CD4-positive, alpha-beta memory T cell (primary cell): ENCODE data around the gene SPHK2. TPM values are rescaled to one million over a fixed set of nuclear protein-coding genes. Genes with fewer than 3 reads are reported as not detected.

ENCODE experiments used
- CTCF ChIA-PET: fragments of 350-600 bp; sonication (Branson Sonifier 250); formaldehyde crosslinking; loops from one replicate; lab custom pipeline; 2021; ENCODE audit warnings: inconsistent platforms; ENCODE audit not compliant: partially characterized antibody; lab: Charles Lee
- POLR2A ChIA-PET: fragments of 350-600 bp; sonication (Branson Sonifier 250); formaldehyde crosslinking; loops from one replicate; lab custom pipeline; 2021; ENCODE audit not compliant: partially characterized antibody; lab: Charles Lee
- DNase-seq, 5 donors: peaks; one replicate each; pipeline versions ENCODE4 v3.0.0 to v3.0.0-alpha.2; 2020 to 2022; ENCODE audit warnings: mixed read lengths in 1 of 5
- H3K27ac ChIP-seq: one replicate; pipeline ENCODE4 v1.7.0; 2013; ENCODE audit warnings: low read depth, low read length
- H3K27me3 ChIP-seq: 2 replicates; pipeline ENCODE4 v1.7.0; 2013; ENCODE audit warnings: mild to moderate bottlenecking, low read length, moderate library complexity; ENCODE audit not compliant: insufficient read depth
- H3K36me3 ChIP-seq: 2 replicates; pipeline ENCODE4 v1.7.0; 2013; ENCODE audit warnings: mild to moderate bottlenecking, low read length, moderate library complexity; ENCODE audit not compliant: insufficient read depth
- H3K4me1 ChIP-seq: 2 replicates; pipeline ENCODE4 v1.7.0; 2013; ENCODE audit warnings: mild to moderate bottlenecking, low read length, moderate library complexity; ENCODE audit not compliant: insufficient read depth
- H3K4me3 ChIP-seq, 2 donors: one replicate each; pipeline ENCODE4 v1.7.0; 2013; ENCODE audit warnings: low read length in 2 of 2, mild to moderate bottlenecking in 1 of 2
- H3K9me3 ChIP-seq, 2 donors: one replicate each; pipeline ENCODE4 v1.7.0; 2013; ENCODE audit warnings: low read length in 2 of 2, control low read depth in 1 of 2; ENCODE audit not compliant: control insufficient read depth in 1 of 2
- H3K27ac Mint-ChIP-seq, 7 donors: one replicate each; pipeline ENCODE4 v1.8.0; 2020 to 2021; ENCODE audit warnings: mixed read lengths in 7 of 7, mild to moderate bottlenecking in 6 of 7, inconsistent platforms in 3 of 7, moderate library complexity in 3 of 7
- H3K27me3 Mint-ChIP-seq, 2 donors: one replicate each; pipeline ENCODE4 v1.8.0; 2020 to 2021; ENCODE audit warnings: mixed read lengths in 2 of 2
- H3K36me3 Mint-ChIP-seq, 2 donors: one replicate each; pipeline ENCODE4 v1.8.0; 2020 to 2021; ENCODE audit warnings: mixed read lengths in 2 of 2, inconsistent platforms in 1 of 2, mild to moderate bottlenecking in 1 of 2
- H3K4me1 Mint-ChIP-seq, 4 donors: one replicate each; pipeline ENCODE4 v1.8.0; 2020 to 2021; ENCODE audit warnings: mixed read lengths in 4 of 4, mild to moderate bottlenecking in 1 of 4
- H3K4me3 Mint-ChIP-seq, 8 donors: one replicate each; pipeline ENCODE4 v1.8.0; 2020 to 2021; ENCODE audit warnings: mixed read lengths in 8 of 8, mild to moderate bottlenecking in 7 of 8, moderate library complexity in 6 of 8, inconsistent platforms in 3 of 8
- H3K9me3 Mint-ChIP-seq, 8 donors: one replicate each; pipeline ENCODE4 v1.8.0; 2020 to 2021; ENCODE audit warnings: mixed read lengths in 8 of 8, mild to moderate bottlenecking in 5 of 8, inconsistent platforms in 3 of 8, moderate library complexity in 1 of 8
- intact Hi-C: fragments of 100-400 bp; cut with micrococcal nuclease; formaldehyde crosslinking; loops from one replicate; pipeline ENCODE4 v1.15.1; 2023
- polyA plus RNA-seq, 2 donors: library from polyadenylated mRNA; unstranded; fragments of 300-500 nt; fragmentation: Illumina TruSeq; gene quantifications; one replicate each; pipeline ENCODE4 v1.2.3, GENCODE V29; 2021
- total RNA-seq, 2 experiments: library from RNA; stranded (reverse); gene quantifications; one replicate each; pipeline ENCODE4 v1.2.3, GENCODE V29; 2021

Gene SPHK2
- total and polyA plus RNA-seq, 4 experiments from 2014 or later: 6.0 to 29.1 (median 16.7) TPM

GRCh38 chr19:48639483-48640375, 20.4 kb downstream of the SPHK2 start:
- intact Hi-C loops: loop anchor here (5.0 kb wide), 1 partner anchor 353 kb away; the partner anchor contains the start of genes GYS1 and RUVBL2
- Mint-ChIP-seq H3K27me3 (no peaks in the 10 kb centered on the region), H3K9me3 (peaks cover 0 to 4% (median 0%) of the 10 kb centered on the region in 8 donors), H3K36me3 (peaks cover 0 to 14% of the 10 kb centered on the region in 2 donors), H3K4me1 (peaks cover 20 to 53% (median 31%) of the 10 kb centered on the region in 4 donors), H3K4me3 (peak overlapping the region; percentile 32 to 100 (median 44)), H3K27ac (peak overlapping the region in 6 of 7 donors; percentile 17 to 100 (median 95))
- Histone ChIP-seq H3K27ac (no peak overlapping the region), H3K36me3 (no peaks in the 10 kb centered on the region), H3K9me3 (no peaks in the 10 kb centered on the region), H3K4me1 (peaks cover 30% of the 10 kb centered on the region), H3K4me3 (no peak overlapping the region), H3K27me3 (no peaks in the 10 kb centered on the region)
- ChIA-PET CTCF (interaction anchor here (0.7 to 1.2 kb wide), 3 partner anchors 34 to 332 kb away, joined by 3 to 4 read pairs (median 4); no protein-coding TSS in a partner anchor), POLR2A (interaction anchor here (1.7 kb wide), 1 partner anchor 9 kb away, joined by 6 read pairs; no protein-coding TSS in a partner anchor)
- DNase-seq: peak in 1 of 5 donors; percentile 39

DNA sequence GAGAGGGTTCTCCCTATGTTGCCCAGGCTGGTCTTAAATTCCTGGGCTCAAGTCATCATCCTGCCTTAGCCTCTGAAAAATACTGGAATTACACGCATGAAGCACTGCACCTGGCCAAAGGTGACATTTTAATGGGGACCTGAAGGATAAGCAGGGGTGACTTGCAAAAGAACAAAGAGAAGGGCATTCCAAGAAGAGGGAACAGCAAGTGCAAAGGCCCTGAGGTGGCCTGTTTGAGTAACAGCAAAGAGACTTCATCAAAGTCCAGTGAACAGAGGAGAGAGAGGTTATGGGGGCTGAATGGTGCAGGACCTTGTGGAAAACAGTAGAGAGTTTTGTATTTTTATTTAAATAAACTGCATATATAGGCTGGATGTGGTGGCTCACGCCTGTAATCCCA, 22.5 kb downstream of the SPHK2 start:
- no peak overlapping the region for H3K4me3 Mint-ChIP-seq
- peaks cover 0 to 8% of the 10 kb centered on the region in 2 donors for H3K36me3 Mint-ChIP-seq
- H3K27me3 ChIP-seq: no peaks in the 10 kb centered on the region
- ChIA-PET POLR2A (interaction anchor here (2.1 to 2.5 kb wide), 2 partner anchors 11 to 23 kb away, joined by 7 to 8 read pairs; partner anchors contain the start of genes RPL18 and SPHK2), CTCF (interaction anchor here (0.8 to 1.7 kb wide), 3 partner anchors 23 to 154 kb away, joined by 3 to 5 read pairs (median 4); partner anchors contain the start of genes RPL18 and SPHK2)
- H3K4me1 Mint-ChIP-seq: peaks cover 27 to 61% (median 39%) of the 10 kb centered on the region in 4 donors
- peaks cover 0 to 4% (median 0%) of the 10 kb centered on the region in 8 donors for H3K9me3 Mint-ChIP-seq
- H3K36me3 ChIP-seq: no peaks in the 10 kb centered on the region
- peak in 1 of 5 donors; percentile 2 for DNase-seq
- H3K27ac ChIP-seq: no peak overlapping the region
- no peak overlapping the region for H3K4me3 ChIP-seq
- peaks cover 38% of the 10 kb centered on the region for H3K4me1 ChIP-seq
- H3K27me3 Mint-ChIP-seq: no peaks in the 10 kb centered on the region
- H3K27ac Mint-ChIP-seq: peak overlapping the region in 1 of 7 donors; percentile 60
- intact Hi-C loops: no loop called here
- no peaks in the 10 kb centered on the region for H3K9me3 ChIP-seq

- Mint-ChIP-seq H3K4me3 (no peak overlapping the region), H3K4me1 (peaks cover 29 to 59% (median 45%) of the 10 kb centered on the region in 4 donors), H3K27ac (no peak overlapping the region), H3K9me3 (peaks cover 0 to 4% (median 0%) of the 10 kb centered on the region in 8 donors), H3K27me3 (no peaks in the 10 kb centered on the region), H3K36me3 (peaks cover 0 to under 1% of the 10 kb centered on the region in 2 donors)
- intact Hi-C loops: no loop called here
- DNase-seq: no peak
- ChIA-PET POLR2A (interaction anchor here (1.0 to 4.1 kb wide), 3 partner anchors 11 to 153 kb away, joined by 3 to 76 read pairs (median 8); partner anchors contain the start of genes RPL18 and SPHK2), CTCF (interaction anchor here (1.2 kb wide), 1 partner anchor 153 kb away, joined by 3 read pairs; no protein-coding TSS in a partner anchor)
- Histone ChIP-seq H3K27me3 (no peaks in the 10 kb centered on the region), H3K27ac (no peak overlapping the region), H3K9me3 (no peaks in the 10 kb centered on the region), H3K36me3 (no peaks in the 10 kb centered on the region), H3K4me1 (peaks cover 47% of the 10 kb centered on the region), H3K4me3 (no peak overlapping the region)
These were observed 23.6 kb downstream of the SPHK2 start for GRCh38 chr19:48642862-48643261.

GRCh38 chr19:48644355-48644754, 25.0 kb downstream of the SPHK2 start:
- Histone ChIP-seq H3K4me1 (peaks cover 46% of the 10 kb centered on the region), H3K9me3 (no peaks in the 10 kb centered on the region), H3K36me3 (no peaks in the 10 kb centered on the region), H3K4me3 (no peak overlapping the region), H3K27ac (peak overlapping the region; percentile 31), H3K27me3 (no peaks in the 10 kb centered on the region)
- H3K9me3 Mint-ChIP-seq: peaks cover 0 to 1% (median 0%) of the 10 kb centered on the region in 8 donors
- H3K27ac Mint-ChIP-seq: peak overlapping the region in 4 of 7 donors; percentile 70 to 97 (median 84)
- intact Hi-C loops: no loop called here
- H3K4me3 Mint-ChIP-seq: peak overlapping the region in 4 of 8 donors; percentile 12 to 96 (median 54)
- peaks cover 22 to 56% (median 41%) of the 10 kb centered on the region in 4 donors for H3K4me1 Mint-ChIP-seq
- peak in 1 of 5 donors; percentile 32 for DNase-seq
- H3K36me3 Mint-ChIP-seq: no peaks in the 10 kb centered on the region
- ChIA-PET POLR2A (interaction anchor here (1.0 to 4.1 kb wide), 12 partner anchors 7 to 348 kb away, joined by 3 to 76 read pairs (median 12); partner anchors contain the start of genes DBP, PPP1R15A, RPL18 and SPHK2), CTCF (interaction anchor here (1.7 to 2.6 kb wide), 4 partner anchors 7 to 31 kb away, joined by 4 to 34 read pairs (median 12); partner anchors contain the start of genes DBP, RPL18 and SPHK2)
- no peaks in the 10 kb centered on the region for H3K27me3 Mint-ChIP-seq

- POLR2A ChIA-PET: interaction anchor here (0.8 to 4.1 kb wide), 26 partner anchors 8 to 1205 kb away, joined by 3 to 76 read pairs (median 7); partner anchors contain the start of genes DBP, FTL, PPP1R15A and RPL18
- peaks cover 23 to 57% (median 41%) of the 10 kb centered on the region in 4 donors for H3K4me1 Mint-ChIP-seq
These were observed 25.7 kb downstream of the SPHK2 start for GRCh38 chr19:48644839-48645619.

DNA sequence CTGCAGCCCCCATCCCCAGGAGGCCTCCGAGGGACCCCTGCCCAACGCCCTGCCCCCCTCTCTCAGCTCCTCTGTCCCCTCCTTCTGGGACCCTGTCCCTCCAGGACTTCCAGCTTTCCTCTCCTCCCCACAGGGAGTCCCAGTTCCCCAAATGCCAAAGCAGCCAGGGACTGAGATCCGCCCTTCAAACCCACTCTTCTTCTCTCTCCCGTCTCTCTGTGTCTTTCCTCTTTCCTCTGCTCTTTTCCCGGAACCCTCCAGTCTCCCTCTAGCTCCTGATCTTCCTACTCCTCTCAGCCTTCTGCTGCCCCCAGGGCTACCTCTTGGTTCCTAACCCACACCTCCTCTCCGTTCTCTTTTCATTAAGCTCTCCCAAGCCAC, 26.3 kb downstream of the SPHK2 start:
- Histone ChIP-seq H3K27ac (peak overlapping the region; percentile 77), H3K27me3 (no peaks in the 10 kb centered on the region), H3K9me3 (no peaks in the 10 kb centered on the region), H3K4me1 (peaks cover 46% of the 10 kb centered on the region), H3K4me3 (peak overlapping the region; percentile 85 to 87), H3K36me3 (no peaks in the 10 kb centered on the region)
- ChIA-PET POLR2A (interaction anchor here (0.8 to 4.1 kb wide), 29 partner anchors 9 to 1205 kb away, joined by 3 to 76 read pairs (median 4); partner anchors contain the start of genes DBP, FAM83E, FTL and PPP1R15A), CTCF (interaction anchor here (0.6 to 2.6 kb wide), 23 partner anchors 9 to 347 kb away, joined by 3 to 34 read pairs (median 6); partner anchors contain the start of genes DBP, GYS1, HSD17B14 and RPL18)
- peak overlapping the region; percentile 83 to 97 (median 96) for H3K27ac Mint-ChIP-seq
- H3K4me1 Mint-ChIP-seq: peaks cover 23 to 55% (median 40%) of the 10 kb centered on the region in 4 donors
- H3K36me3 Mint-ChIP-seq: no peaks in the 10 kb centered on the region
- DNase-seq: no peak
- no peaks in the 10 kb centered on the region for H3K27me3 Mint-ChIP-seq
- intact Hi-C loops: loop anchor here (5.0 kb wide), 1 partner anchor 322 kb away; the partner anchor contains the start of gene FTL
- peaks cover 0 to 1% (median 0%) of the 10 kb centered on the region in 8 donors for H3K9me3 Mint-ChIP-seq
- H3K4me3 Mint-ChIP-seq: peak overlapping the region; percentile 86 to 98 (median 93)

More at GRCh38 chr19:48644839-48645619, 25.7 kb downstream of the SPHK2 start:
- peak; percentile 75 to 85 (median 76) for DNase-seq
- no peaks in the 10 kb centered on the region for H3K27me3 ChIP-seq
- H3K4me3 ChIP-seq: peak overlapping the region; percentile 85 to 87
- H3K36me3 ChIP-seq: no peaks in the 10 kb centered on the region
- no peaks in the 10 kb centered on the region for H3K27me3 Mint-ChIP-seq
- no peaks in the 10 kb centered on the region for H3K36me3 Mint-ChIP-seq
- H3K27ac ChIP-seq: peak overlapping the region; percentile 77
- H3K27ac Mint-ChIP-seq: peak overlapping the region; percentile 83 to 97 (median 93)
- intact Hi-C loops: loop anchor here (5.0 kb wide), 1 partner anchor 322 kb away; the partner anchor contains the start of gene FTL
- H3K9me3 ChIP-seq: no peaks in the 10 kb centered on the region
- H3K4me1 ChIP-seq: peaks cover 46% of the 10 kb centered on the region
- CTCF ChIA-PET: interaction anchor here (0.6 to 2.6 kb wide), 19 partner anchors 8 to 326 kb away, joined by 3 to 34 read pairs (median 7); partner anchors contain the start of genes DBP, HSD17B14, RPL18 and SPHK2
- H3K9me3 Mint-ChIP-seq: peaks cover 0 to 1% (median 0%) of the 10 kb centered on the region in 8 donors
- peak overlapping the region; percentile 86 to 98 (median 93) for H3K4me3 Mint-ChIP-seq
